Epidermal melanocyte (primary cell): ENCODE measurements around the gene DNER.
A peak's percentile ranks its signal among the peaks of the same experiment; 100 is the strongest.

Experiments
- DNase-seq: peaks from one replicate; pipeline ENCODE4 v3.0.0; 2011; ENCODE audit warnings: low spot score; ENCODE audit not compliant: insufficient read length

Gene DNER

GRCh38 chr2:229443546-229444268, 270.6 kb downstream of the DNER start:
- DNase-seq = no peak

GRCh38 chr2:229443141-229443540, 271.2 kb downstream of the DNER start:
- no peak for DNase-seq

GRCh38 chr2:229438430-229439159, 275.8 kb downstream of the DNER start:
- DNase-seq = no peak

- no peak for DNase-seq
Observed at GRCh38 chr2:229437467-229437866, 276.9 kb downstream of the DNER start.

- no peak for DNase-seq
Observed at GRCh38 chr2:229434187-229434586, 280.2 kb downstream of the DNER start.

- DNase-seq = no peak
Observed at GRCh38 chr2:229433351-229433750, 281.0 kb downstream of the DNER start.

GRCh38 chr2:229431327-229431954, 282.9 kb downstream of the DNER start:
- no peak for DNase-seq

GRCh38 chr2:229429589-229429988, 284.8 kb downstream of the DNER start:
- no peak for DNase-seq

- DNase-seq = no peak
Observed at GRCh38 chr2:229426464-229426863, 287.9 kb downstream of the DNER start.

GRCh38 chr2:229425598-229425997, 288.8 kb downstream of the DNER start:
- no peak for DNase-seq

GRCh38 chr2:229422063-229422462, 292.3 kb downstream of the DNER start:
- DNase-seq = no peak

- DNase-seq = no peak
Observed at GRCh38 chr2:229419158-229419557, 295.2 kb downstream of the DNER start.

GRCh38 chr2:229417916-229418315, 296.4 kb downstream of the DNER start:
- DNase-seq = no peak

GRCh38 chr2:229417176-229417575, 297.2 kb downstream of the DNER start:
- DNase-seq = no peak

- no peak for DNase-seq
Observed at GRCh38 chr2:229416116-229416694, 298.1 kb downstream of the DNER start.

- DNase-seq = no peak
Observed at GRCh38 chr2:229414631-229415030, 299.7 kb downstream of the DNER start.

GRCh38 chr2:229412686-229413085, 301.7 kb downstream of the DNER start:
- DNase-seq = no peak

- no peak for DNase-seq
Observed at GRCh38 chr2:229410946-229411345, 303.4 kb downstream of the DNER start.

- DNase-seq = no peak
Observed at GRCh38 chr2:229410264-229410663, 304.1 kb downstream of the DNER start.

- DNase-seq = no peak
Observed at GRCh38 chr2:229409751-229410181, 304.6 kb downstream of the DNER start.

GRCh38 chr2:229408962-229409361, 305.4 kb downstream of the DNER start:
- no peak for DNase-seq

- peak; percentile 59 for DNase-seq
Observed at GRCh38 chr2:229408356-229408755, 306.0 kb downstream of the DNER start.
